ENCODE data around the gene PLEKHG4B.

PLEKHG4B gene

DNA sequence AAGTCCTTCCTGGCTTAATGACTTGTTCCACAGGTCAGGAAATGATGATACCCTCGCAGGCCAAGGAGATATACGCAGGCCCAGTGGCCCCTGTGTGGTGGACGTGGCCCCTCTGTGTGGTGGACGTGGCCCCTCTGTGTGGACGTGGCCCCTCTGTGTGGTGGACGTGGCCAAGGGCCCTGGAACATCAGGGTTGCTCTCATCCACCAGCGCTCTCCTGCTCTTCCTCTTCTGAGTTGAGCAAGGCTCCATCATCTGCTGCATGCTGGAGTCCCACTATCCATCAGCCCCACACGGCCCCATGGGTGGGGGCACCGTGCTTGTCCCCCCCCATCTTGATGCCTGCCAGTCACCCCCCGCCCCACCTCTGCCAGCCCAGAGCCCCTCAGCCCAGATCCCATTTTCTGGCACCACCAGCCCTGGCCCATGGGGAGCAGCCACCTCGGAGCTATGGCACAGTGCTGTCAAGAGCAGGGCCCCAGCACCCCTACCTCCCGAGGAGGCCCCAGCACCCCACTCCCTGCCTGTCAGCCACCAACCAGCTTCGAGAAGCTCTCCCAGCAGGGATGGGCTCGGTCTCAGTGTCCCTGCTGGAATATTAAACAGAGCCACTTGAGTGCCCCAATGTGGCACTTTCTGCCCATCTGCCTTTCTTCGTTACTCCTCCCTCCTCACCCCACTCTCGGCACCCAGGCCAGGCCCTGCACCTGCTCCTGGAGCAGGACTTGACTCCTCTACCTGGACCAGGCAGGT is 107.4 kb downstream of the PLEKHG4B start:
- H3K9ac ChIP-seq = no peak overlapping the region
- no peaks in the 10 kb centered on the region for H3K4me1 ChIP-seq
- no peaks in the 10 kb centered on the region for H3K36me3 ChIP-seq (ENCODE audit: control insufficient read depth, insufficient read depth, low read length)
- no peak overlapping the region for H3K27ac ChIP-seq
- peaks cover 2% of the 10 kb centered on the region for H3K79me2 ChIP-seq
- H3K9me3 ChIP-seq (ENCODE audit: control insufficient read depth, low read length) = no peaks in the 10 kb centered on the region
- no peak overlapping the region for H3K4me2 ChIP-seq (ENCODE audit: low read length)
- no peak overlapping the region for H2AFZ ChIP-seq
- H3K4me3 ChIP-seq (ENCODE audit: low read depth, low read length) = no peak overlapping the region
- TF ChIP-seq, protein P1, sequence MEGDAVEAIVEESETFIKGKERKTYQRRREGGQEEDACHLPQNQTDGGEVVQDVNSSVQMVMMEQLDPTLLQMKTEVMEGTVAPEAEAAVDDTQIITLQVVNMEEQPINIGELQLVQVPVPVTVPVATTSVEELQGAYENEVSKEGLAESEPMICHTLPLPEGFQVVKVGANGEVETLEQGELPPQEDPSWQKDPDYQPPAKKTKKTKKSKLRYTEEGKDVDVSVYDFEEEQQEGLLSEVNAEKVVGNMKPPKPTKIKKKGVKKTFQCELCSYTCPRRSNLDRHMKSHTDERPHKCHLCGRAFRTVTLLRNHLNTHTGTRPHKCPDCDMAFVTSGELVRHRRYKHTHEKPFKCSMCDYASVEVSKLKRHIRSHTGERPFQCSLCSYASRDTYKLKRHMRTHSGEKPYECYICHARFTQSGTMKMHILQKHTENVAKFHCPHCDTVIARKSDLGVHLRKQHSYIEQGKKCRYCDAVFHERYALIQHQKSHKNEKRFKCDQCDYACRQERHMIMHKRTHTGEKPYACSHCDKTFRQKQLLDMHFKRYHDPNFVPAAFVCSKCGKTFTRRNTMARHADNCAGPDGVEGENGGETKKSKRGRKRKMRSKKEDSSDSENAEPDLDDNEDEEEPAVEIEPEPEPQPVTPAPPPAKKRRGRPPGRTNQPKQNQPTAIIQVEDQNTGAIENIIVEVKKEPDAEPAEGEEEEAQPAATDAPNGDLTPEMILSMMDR (IDR thresholded peaks at IDR 0.05) = no peak
- no peaks in the 10 kb centered on the region for H3K27me3 ChIP-seq (ENCODE audit: control insufficient read depth, insufficient read depth, low read length)

DNA sequence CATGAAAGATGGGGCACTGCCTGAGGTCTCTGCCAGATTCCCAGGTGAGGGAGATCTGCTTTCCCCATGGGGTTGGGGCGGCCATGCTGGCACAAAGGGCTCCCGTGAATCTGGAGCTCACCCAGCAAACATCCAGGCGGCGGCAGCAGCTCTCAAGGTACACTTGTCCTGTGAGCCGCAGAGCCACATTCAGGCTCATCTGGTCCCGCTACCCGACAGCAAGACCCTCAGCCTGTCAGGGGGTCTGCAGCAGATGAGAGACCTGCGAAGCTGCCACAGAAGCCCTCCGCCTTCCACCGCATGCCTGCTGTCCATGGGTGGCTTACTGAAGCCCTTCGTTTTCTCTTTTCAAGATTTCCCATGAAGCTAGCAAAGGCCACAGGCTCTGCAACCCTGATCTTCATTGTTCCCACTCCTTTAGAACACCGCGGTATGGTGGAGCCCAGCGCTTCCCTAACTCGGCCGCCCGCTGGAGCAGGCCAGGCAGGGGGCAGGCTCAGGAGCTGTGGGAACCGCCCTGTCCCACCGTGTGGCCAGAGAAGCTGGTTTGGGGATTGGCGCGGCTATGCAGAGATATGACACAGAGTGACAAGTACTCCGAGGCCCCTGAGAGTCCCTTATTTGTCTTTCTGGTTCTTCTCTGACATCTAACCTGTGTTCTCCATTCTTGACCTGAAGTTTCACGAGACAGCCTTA is 108.1 kb downstream of the PLEKHG4B start:
- no peak overlapping the region for H2AFZ ChIP-seq
- H3K4me1 ChIP-seq = no peaks in the 10 kb centered on the region
- H3K4me3 ChIP-seq (ENCODE audit: low read depth, low read length) = no peak overlapping the region
- no peak overlapping the region for H3K9ac ChIP-seq
- H3K27me3 ChIP-seq (ENCODE audit: control insufficient read depth, insufficient read depth, low read length) = no peaks in the 10 kb centered on the region
- H3K9me3 ChIP-seq (ENCODE audit: control insufficient read depth, low read length) = no peaks in the 10 kb centered on the region
- TF ChIP-seq, protein P1 (IDR thresholded peaks at IDR 0.05) = no peak
- H3K36me3 ChIP-seq (ENCODE audit: control insufficient read depth, insufficient read depth, low read length) = no peaks in the 10 kb centered on the region
- peaks cover 2% of the 10 kb centered on the region for H3K79me2 ChIP-seq
- H3K27ac ChIP-seq = no peak overlapping the region
- H3K4me2 ChIP-seq (ENCODE audit: low read length) = no peak overlapping the region

DNA sequence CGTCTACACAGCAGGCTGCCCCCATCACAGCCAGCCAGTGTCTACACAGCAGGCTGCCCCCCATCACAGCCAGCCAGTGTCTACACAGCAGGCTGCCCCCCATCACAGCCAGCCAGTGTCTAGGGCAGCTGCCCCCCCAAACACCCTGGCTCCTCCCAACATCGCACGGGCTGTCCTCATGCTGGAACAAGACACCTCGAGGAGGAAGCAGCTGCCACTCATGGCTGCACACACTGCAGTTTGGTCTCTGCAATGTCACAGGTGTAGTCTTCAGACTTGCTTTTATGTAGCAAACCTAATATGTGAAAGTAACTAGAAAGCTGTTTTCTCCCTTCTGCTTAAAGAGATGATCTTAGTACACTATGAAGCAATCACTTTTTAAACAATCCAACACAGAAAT is 109.0 kb downstream of the PLEKHG4B start:
- Histone ChIP-seq H3K27ac (no peak overlapping the region), H3K36me3 (ENCODE audit: control insufficient read depth, insufficient read depth, low read length) (no peaks in the 10 kb centered on the region), H3K9ac (no peak overlapping the region), H3K79me2 (peaks cover 2% of the 10 kb centered on the region), H3K27me3 (ENCODE audit: control insufficient read depth, insufficient read depth, low read length) (no peaks in the 10 kb centered on the region), H3K4me3 (ENCODE audit: low read depth, low read length) (no peak overlapping the region), H3K4me1 (no peaks in the 10 kb centered on the region), H3K4me2 (ENCODE audit: low read length) (no peak overlapping the region), H2AFZ (no peak overlapping the region), H3K9me3 (ENCODE audit: control insufficient read depth, low read length) (no peaks in the 10 kb centered on the region)
- TF ChIP-seq, protein P1 (IDR thresholded peaks at IDR 0.05) = no peak

DNA sequence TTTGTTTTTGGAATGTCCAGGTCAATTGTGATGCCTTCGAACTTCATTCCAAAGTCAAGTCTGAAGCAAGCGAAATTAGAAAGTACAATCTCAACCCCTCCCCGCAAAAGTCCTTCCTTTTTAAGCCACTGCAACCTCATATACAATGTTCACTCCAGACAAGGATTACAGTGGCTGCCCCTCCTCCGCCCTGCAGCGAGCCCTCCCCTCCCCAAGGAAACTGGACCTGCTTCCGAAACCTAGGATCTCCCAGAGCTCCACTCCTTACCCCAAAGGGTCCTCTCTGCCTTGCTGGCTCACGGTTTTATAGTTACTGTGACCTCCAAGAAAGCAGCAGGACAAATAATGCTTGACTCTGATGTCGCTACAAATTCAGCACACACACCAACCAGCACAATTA is 109.7 kb downstream of the PLEKHG4B start:
- Histone ChIP-seq H3K4me2 (ENCODE audit: low read length) (no peak overlapping the region), H3K9ac (no peak overlapping the region), H3K79me2 (peaks cover 4% of the 10 kb centered on the region), H3K36me3 (ENCODE audit: control insufficient read depth, insufficient read depth, low read length) (no peaks in the 10 kb centered on the region), H3K9me3 (ENCODE audit: control insufficient read depth, low read length) (no peaks in the 10 kb centered on the region), H2AFZ (no peak overlapping the region), H3K4me3 (ENCODE audit: low read depth, low read length) (no peak overlapping the region), H3K4me1 (no peaks in the 10 kb centered on the region), H3K27me3 (ENCODE audit: control insufficient read depth, insufficient read depth, low read length) (no peaks in the 10 kb centered on the region), H3K27ac (no peak overlapping the region)
- TF ChIP-seq, protein P1 (IDR thresholded peaks at IDR 0.05) = no peak
